Body of pancreas (tissue), 4 donors: ENCODE results near the gene SF3B5. TPM values are rescaled to one million over a fixed set of nuclear protein-coding genes. Genes with fewer than 3 reads are reported as not detected.

Experiments used
- ATAC-seq: fragments of 150-250 bp; one replicate; pipeline ENCODE4 v1.9.1; 2016
- DNase-seq, 4 donors: peaks; one replicate each; pipeline ENCODE4 v3.0.0-alpha.2; 2019
- H3K27ac ChIP-seq, 4 donors: fragments of 200-600 bp; sonication (generic); 1 replicate in 3 of 4; 2 replicates in 1 of 4; pipeline versions ENCODE4 v1.5.1 to v1.6.1; 2016 to 2019; ENCODE audit warnings: mild to moderate bottlenecking in 1 of 4, mixed read lengths in 1 of 4, moderate library complexity in 1 of 4
- H3K27me3 ChIP-seq, 2 donors: fragments of 200-600 bp; sonication (generic); one replicate each; pipeline ENCODE4 v1.6.0; 2016; ENCODE audit warnings: mild to moderate bottlenecking in 1 of 2
- H3K36me3 ChIP-seq, 2 donors: fragments of 200-600 bp; sonication (generic); replicated peaks in 1 of 2; 2 replicates each; pipeline ENCODE4 v1.5.1; 2016; ENCODE audit warnings: low read depth in 2 of 2; ENCODE audit not compliant: insufficient read depth in 1 of 2
- H3K4me1 ChIP-seq: fragments of 200-600 bp; sonication (generic); one replicate; pipeline ENCODE4 v1.6.0; 2016
- H3K4me3 ChIP-seq, 2 donors: fragments of 200-600 bp; sonication (generic); 1 replicate in 1 of 2; 2 replicates in 1 of 2; pipeline ENCODE4 v1.5.1; 2016 to 2019
- H3K9me3 ChIP-seq, 3 donors: fragments of 200-600 bp; sonication (generic); 1 replicate in 2 of 3; 2 replicates in 1 of 3; pipeline ENCODE4 v1.5.1; 2016
- CTCF ChIP-seq, 7 experiments: fragments of 450-650 bp in 4 of 7; fragments of 200-600 bp in 3 of 7; sonication (generic) in 3 of 7; IDR thresholded peaks; one replicate each; pipeline ENCODE4 v1.5.1; 2016 to 2019; ENCODE audit warnings: antibody characterized with exemption in 7 of 7
- POLR2A ChIP-seq, 3 donors: fragments of 450-650 bp; IDR thresholded peaks; one replicate each; pipeline ENCODE4 v1.6.1; 2016; ENCODE audit warnings: antibody characterized with exemption in 3 of 3, mild to moderate bottlenecking in 2 of 3
- WGBS, 2 donors: methylation state at CpG; one replicate each; pipeline ENCODE4 v1.1.5; 2017; 5-methylcytosine and 5-hydroxymethylcytosine counted together
- intact Hi-C: fragments of 100-400 bp; cut with DNase I; formaldehyde crosslinking; loops from one replicate; pipeline ENCODE4 v1.15.1; 2023
- total RNA-seq, 2 donors: library from RNA; depleted of rRNA; stranded (reverse); fragments of >200 nt; gene quantifications; one replicate each; pipeline ENCODE4 v1.1.0, GENCODE V29; 2016

Gene SF3B5
- total RNA-seq, 2 donors from 2014 or later: 45.7 to 103 TPM

DNA sequence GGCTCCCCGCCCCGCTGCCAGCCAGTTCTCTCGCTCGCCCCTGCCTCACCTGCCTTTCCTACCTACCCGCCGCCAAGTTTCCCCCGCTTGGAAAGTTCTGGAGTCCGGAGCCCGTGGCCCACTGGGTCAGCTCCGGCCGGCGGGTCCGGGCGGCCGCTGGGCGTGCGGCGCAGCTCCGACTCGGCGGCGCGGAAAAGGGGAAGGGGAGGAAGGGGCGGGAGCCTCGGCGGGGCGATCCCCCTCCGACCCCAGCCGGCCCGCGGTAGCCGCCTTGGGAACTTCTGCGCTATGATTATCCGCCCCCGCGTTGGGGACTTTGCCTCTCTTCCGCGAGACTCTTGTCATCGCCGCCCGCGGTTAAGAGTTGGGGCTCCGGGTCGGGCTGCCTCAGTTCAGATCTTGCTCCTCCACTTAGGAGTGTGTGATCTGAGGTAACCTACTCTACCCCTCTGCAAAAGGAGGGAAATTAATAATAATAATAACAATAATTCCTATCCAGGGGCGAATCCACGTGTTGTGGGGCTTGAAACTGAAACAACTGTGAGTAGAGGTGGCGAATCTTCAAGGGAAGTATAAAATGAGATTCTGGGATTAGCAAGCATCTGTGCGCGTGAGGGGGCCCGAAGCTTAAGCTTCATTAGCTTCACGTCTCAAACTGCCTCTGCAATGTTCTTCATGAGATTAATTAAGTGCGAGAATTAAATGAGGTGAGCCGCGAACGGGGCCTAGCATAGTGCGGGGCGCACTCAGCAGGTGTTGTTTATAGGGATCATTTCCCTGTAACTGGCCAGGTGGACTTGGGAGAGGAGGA lies 30.8 kb downstream of the SF3B5 start:
- DNase-seq: peak; percentile 28 to 74 (median 38)
- ATAC-seq: peak; percentile 54
- TF ChIP-seq CTCF (IDR thresholded peaks at IDR 0.05): no peak
- TF ChIP-seq POLR2A (IDR thresholded peaks at IDR 0.05): peak in 2 of 3 donors; percentile 74 to 77
- Histone ChIP-seq H3K9me3 (no peaks in the 10 kb centered on the region), H3K4me3 (peak overlapping the region; percentile 64 to 68), H3K36me3 (no peaks in the 10 kb centered on the region), H3K4me1 (peaks cover 16% of the 10 kb centered on the region), H3K27me3 (no peaks in the 10 kb centered on the region), H3K27ac (peak overlapping the region; percentile 60 to 91 (median 86))
- intact Hi-C loops: no loop called here
- 4 to 5% methylated on average over 43 to 55 of the region's 57 CpGs for WGBS, 2 donors

DNA sequence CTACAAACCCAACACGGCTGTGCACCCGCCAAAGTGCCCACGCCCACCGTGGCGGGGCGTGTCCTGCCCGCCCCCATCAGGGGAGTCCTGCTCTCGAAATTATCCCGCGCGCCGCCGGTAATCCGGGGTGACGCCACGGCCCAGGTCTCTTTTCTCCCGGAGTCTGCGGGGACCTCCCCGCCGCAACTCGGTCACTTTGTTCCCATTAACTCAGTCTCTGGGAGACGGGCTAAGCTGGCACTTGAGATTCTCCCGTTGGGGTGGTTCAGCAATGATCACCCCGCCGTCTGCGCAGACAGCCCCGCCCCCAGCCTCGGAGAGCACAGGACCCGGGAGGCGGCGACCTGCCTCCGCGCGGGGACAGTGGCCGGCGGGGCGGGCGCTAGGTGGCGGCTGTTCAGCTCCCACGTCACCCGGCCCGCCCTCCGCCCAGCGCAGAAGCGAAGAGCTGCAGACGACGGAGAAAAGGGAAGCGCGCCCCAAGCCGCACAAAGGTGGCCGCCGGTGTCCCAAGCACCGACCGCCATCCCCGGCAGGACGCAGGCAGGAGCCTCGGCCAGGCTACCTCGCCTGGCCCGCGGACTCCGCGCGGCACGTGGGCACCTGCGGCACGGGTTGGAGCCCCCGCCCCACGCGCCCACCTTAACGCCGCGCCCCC lies 31.5 kb downstream of the SF3B5 start:
- 0% methylated on average over 71 of the region's 72 CpGs; no CpG with 5 or more reads in 1 of the 2 donors for WGBS, 2 donors
- ATAC-seq (peak; percentile 97), DNase-seq (peak; percentile 91 to 95 (median 92))
- intact Hi-C loops: no loop called here
- Histone ChIP-seq H3K27me3 (no peaks in the 10 kb centered on the region), H3K27ac (peak overlapping the region; percentile 60 to 91 (median 86)), H3K36me3 (no peaks in the 10 kb centered on the region), H3K4me1 (peaks cover 16% of the 10 kb centered on the region), H3K9me3 (no peaks in the 10 kb centered on the region), H3K4me3 (peak overlapping the region; percentile 64 to 68)
- TF ChIP-seq CTCF (IDR thresholded peaks at IDR 0.05) (peak in 6 of 7 experiments; percentile 20 to 56 (median 36)), POLR2A (IDR thresholded peaks at IDR 0.05) (peak; percentile 93 to 95 (median 93))

- 0% methylated on average over 4 to 16 of the region's 16 CpGs for WGBS, 2 donors
- ATAC-seq (peak; percentile 10), DNase-seq (peak; percentile 13 to 40 (median 22))
- Histone ChIP-seq H3K27me3 (no peaks in the 10 kb centered on the region), H3K9me3 (no peaks in the 10 kb centered on the region), H3K4me3 (peak overlapping the region; percentile 64 to 68), H3K36me3 (no peaks in the 10 kb centered on the region), H3K4me1 (peaks cover 16% of the 10 kb centered on the region), H3K27ac (peak overlapping the region; percentile 60 to 91 (median 86))
- TF ChIP-seq POLR2A (IDR thresholded peaks at IDR 0.05) (no peak), CTCF (IDR thresholded peaks at IDR 0.05) (no peak)
- intact Hi-C loops: no loop called here
Measured at GRCh38 chr6:144063246-144063743, 32.1 kb downstream of the SF3B5 start.

DNA sequence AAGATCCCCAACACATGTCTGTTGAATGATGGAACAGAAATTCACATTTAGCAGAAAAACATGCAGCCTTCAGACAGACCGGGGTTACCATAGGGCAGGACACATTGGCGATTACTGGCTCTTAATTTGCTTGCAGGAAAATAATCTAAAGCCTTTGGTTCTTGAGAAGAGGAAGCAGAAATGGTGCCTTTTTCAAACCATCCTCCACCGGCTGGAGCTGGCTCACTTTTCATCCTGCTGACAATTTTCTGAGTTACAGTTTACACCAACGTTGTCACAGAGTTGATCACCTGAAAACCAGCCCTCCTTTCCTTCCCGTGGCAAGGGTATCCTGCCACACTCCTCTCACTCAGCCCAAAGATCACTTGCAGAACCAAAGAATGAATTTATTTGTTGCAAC lies 32.6 kb downstream of the SF3B5 start:
- Histone ChIP-seq H3K36me3 (no peaks in the 10 kb centered on the region), H3K27ac (peak overlapping the region in 1 of 4 donors; percentile 91), H3K4me3 (no peak overlapping the region), H3K27me3 (no peaks in the 10 kb centered on the region), H3K4me1 (peaks cover 16% of the 10 kb centered on the region), H3K9me3 (no peaks in the 10 kb centered on the region)
- DNase-seq (no peak), ATAC-seq (no peak)
- 23 to 24% methylated on average over 5 of the region's 5 CpGs for WGBS, 2 donors
- TF ChIP-seq POLR2A (IDR thresholded peaks at IDR 0.05): no peak
- TF ChIP-seq CTCF (IDR thresholded peaks at IDR 0.05): no peak
- intact Hi-C loops: no loop called here
